Measurements from ENCODE around the gene CCDC39.

Gene CCDC39

DNA sequence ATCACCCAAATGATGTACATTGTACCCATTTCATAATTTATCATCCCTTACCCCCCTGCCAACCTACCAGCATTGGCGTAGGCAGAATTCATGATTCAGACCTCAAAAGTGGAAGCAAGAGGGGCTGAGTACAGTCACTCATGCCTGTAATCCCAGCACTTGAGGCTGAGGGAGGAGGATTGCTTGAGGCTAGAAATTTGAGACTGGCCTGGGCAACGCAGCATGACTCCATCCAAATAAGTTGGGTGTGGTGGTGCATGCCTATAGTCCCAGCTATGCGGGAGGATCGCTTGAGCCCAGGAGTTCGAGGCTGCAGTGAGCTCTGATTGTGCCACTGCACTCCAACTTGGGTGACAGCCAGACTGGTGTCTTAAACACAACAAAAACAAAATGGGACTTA, 66.9 kb downstream of the CCDC39 start:
- Histone ChIP-seq H4K8ac (ENCODE audit: low read depth, low read length) (no peak overlapping the region), H3K9me3 (replicated peaks in 1 of 2; ENCODE audit: control insufficient read depth in 2 of 2, insufficient read depth in 1 of 2, low read depth in 1 of 2, low read length in 2 of 2) (no peaks in the 10 kb centered on the region), H3K4me1 (ENCODE audit: control insufficient read depth in 2 of 2, insufficient read depth in 1 of 2, low read depth in 1 of 2, low read length in 2 of 2) (no peaks in the 10 kb centered on the region), H3K79me1 (ENCODE audit: low read depth, low read length) (no peaks in the 10 kb centered on the region), H3K9ac (ENCODE audit: low read depth, low read length, poor library complexity) (no peak overlapping the region), H3K14ac (ENCODE audit: low read length) (no peak overlapping the region), H2BK5ac (ENCODE audit: low read length) (no peak overlapping the region), H2BK15ac (ENCODE audit: low read length) (no peak overlapping the region), H2BK12ac (ENCODE audit: low read length) (no peak overlapping the region), H3K27me3 (ENCODE audit: control insufficient read depth in 3 of 3, insufficient read depth in 3 of 3, low read depth in 1 of 3, low read length in 3 of 3) (no peaks in the 10 kb centered on the region), H2AFZ (ENCODE audit: low read length) (no peak overlapping the region), H3K4me2 (ENCODE audit: insufficient read depth, low read length, poor library complexity, severe bottlenecking) (no peak overlapping the region), H3K4me3 (ENCODE audit: low read length in 2 of 2) (no peak overlapping the region), H3K36me3 (replicated peaks in 1 of 2; ENCODE audit: control insufficient read depth in 2 of 2, insufficient read depth in 2 of 2, low read length in 2 of 2) (peaks cover 9 to 74% of the 10 kb centered on the region in 2 donors), H2AK5ac (ENCODE audit: low read depth, low read length) (no peak overlapping the region), H3K4ac (ENCODE audit: low read length) (no peak overlapping the region), H3K18ac (ENCODE audit: low read length) (no peak overlapping the region), H3K23ac (ENCODE audit: low read depth, low read length, poor library complexity) (no peak overlapping the region), H3K27ac (replicated peaks; ENCODE audit: low read length) (no peak overlapping the region), H4K91ac (ENCODE audit: low read depth, low read length, poor library complexity) (no peak overlapping the region), H2BK120ac (ENCODE audit: low read depth, low read length) (no peak overlapping the region)
- no CpG with 5 or more reads among the region's 5 CpGs for WGBS, 2 donors (ENCODE audit: extremely low coverage in 2 of 2, insufficient read length in 2 of 2, insufficient replicate concordance in 1 of 2)
- no peak for DNase-seq (ENCODE audit: low spot score)

GRCh38 chr3:180611006-180611405, 68.3 kb downstream of the CCDC39 start:
- Histone ChIP-seq H3K9me3 (replicated peaks in 1 of 2; ENCODE audit: control insufficient read depth in 2 of 2, insufficient read depth in 1 of 2, low read depth in 1 of 2, low read length in 2 of 2) (no peaks in the 10 kb centered on the region), H2AK5ac (ENCODE audit: low read depth, low read length) (no peak overlapping the region), H3K4me2 (ENCODE audit: insufficient read depth, low read length, poor library complexity, severe bottlenecking) (no peak overlapping the region), H2BK120ac (ENCODE audit: low read depth, low read length) (no peak overlapping the region), H2BK5ac (ENCODE audit: low read length) (no peak overlapping the region), H2BK15ac (ENCODE audit: low read length) (no peak overlapping the region), H3K4me3 (ENCODE audit: low read length in 2 of 2) (no peak overlapping the region), H3K4me1 (ENCODE audit: control insufficient read depth in 2 of 2, insufficient read depth in 1 of 2, low read depth in 1 of 2, low read length in 2 of 2) (no peaks in the 10 kb centered on the region), H3K79me1 (ENCODE audit: low read depth, low read length) (no peaks in the 10 kb centered on the region), H3K27me3 (ENCODE audit: control insufficient read depth in 3 of 3, insufficient read depth in 3 of 3, low read depth in 1 of 3, low read length in 3 of 3) (no peaks in the 10 kb centered on the region), H3K36me3 (replicated peaks in 1 of 2; ENCODE audit: control insufficient read depth in 2 of 2, insufficient read depth in 2 of 2, low read length in 2 of 2) (peaks cover 12 to 87% of the 10 kb centered on the region in 2 donors), H3K4ac (ENCODE audit: low read length) (no peak overlapping the region), H3K9ac (ENCODE audit: low read depth, low read length, poor library complexity) (no peak overlapping the region), H4K8ac (ENCODE audit: low read depth, low read length) (no peak overlapping the region), H3K14ac (ENCODE audit: low read length) (no peak overlapping the region), H3K18ac (ENCODE audit: low read length) (no peak overlapping the region), H4K91ac (ENCODE audit: low read depth, low read length, poor library complexity) (no peak overlapping the region), H3K27ac (replicated peaks; ENCODE audit: low read length) (no peak overlapping the region), H3K23ac (ENCODE audit: low read depth, low read length, poor library complexity) (no peak overlapping the region), H2AFZ (ENCODE audit: low read length) (no peak overlapping the region), H2BK12ac (ENCODE audit: low read length) (no peak overlapping the region)
- DNase-seq (ENCODE audit: low spot score), result no peak
- no CpG with 5 or more reads among the region's 1 CpG for WGBS, 2 donors (ENCODE audit: extremely low coverage in 2 of 2, insufficient read length in 2 of 2, insufficient replicate concordance in 1 of 2)

DNA sequence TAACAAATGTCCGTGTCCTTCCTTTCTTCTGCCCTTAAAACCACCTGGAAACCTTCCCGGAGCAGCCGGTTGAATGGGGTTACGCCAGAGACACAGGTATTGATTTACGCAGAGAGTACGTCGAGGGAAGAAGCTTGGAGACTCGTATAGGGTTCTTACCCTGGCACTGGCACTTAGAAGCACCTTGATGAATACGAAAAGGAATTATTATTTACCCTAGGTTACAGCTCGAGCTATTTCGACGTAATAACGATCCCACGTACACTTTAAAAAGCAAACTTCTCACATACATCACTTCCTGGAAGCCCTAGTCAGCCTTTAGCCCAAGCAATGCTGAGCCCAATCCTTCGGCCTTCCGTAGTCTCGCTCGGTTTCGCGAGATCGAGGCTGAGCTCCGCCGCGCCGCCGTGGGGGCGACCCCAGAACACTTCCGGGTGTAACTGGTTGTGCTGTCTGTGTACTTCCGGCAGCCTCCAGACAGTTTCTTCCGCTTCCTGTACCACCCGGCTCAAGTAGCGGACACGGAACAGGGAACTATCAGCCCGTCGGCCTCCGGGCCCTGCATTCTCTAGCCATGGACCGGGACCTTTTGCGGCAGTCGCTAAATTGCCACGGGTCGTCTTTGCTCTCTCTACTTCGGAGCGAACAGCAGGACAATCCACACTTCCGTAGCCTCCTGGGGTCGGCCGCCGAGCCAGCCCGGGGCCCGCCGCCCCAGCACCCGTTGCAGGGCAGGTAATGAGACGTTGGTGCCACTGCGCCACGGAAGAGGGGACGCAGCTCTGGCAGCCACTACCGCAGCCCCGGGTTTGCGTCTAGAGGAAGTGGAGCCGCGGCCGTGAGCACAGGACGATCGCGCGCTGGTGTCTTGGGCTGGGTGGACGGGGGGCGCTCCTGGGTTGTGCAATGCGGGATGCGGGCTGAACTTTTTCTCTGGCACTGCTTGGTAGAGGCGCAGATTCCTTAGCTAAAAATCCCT, 77.3 kb downstream of the CCDC39 start, which contains the start of gene TTC14:
TSS of gene TTC14 (plus strand) at position 476 of the 979 bp plus-strand sequence. CDS start at position 575, 99 bp downstream.
- no peak within 1 kb of the TSS for H2BK12ac ChIP-seq (ENCODE audit: low read length)
- no peaks in the 10 kb centered on the region for H3K27me3 ChIP-seq (ENCODE audit: control insufficient read depth in 3 of 3, insufficient read depth in 3 of 3, low read depth in 1 of 3, low read length in 3 of 3)
- H3K9ac ChIP-seq (ENCODE audit: low read depth, low read length, poor library complexity), result peak within 1 kb of the TSS; percentile 94
- peaks cover 5% of the 10 kb centered on the region for H3K79me1 ChIP-seq (ENCODE audit: low read depth, low read length)
- no peak within 1 kb of the TSS for H2BK120ac ChIP-seq (ENCODE audit: low read depth, low read length)
- WGBS, 2 donors (ENCODE audit: extremely low coverage in 2 of 2, insufficient read length in 2 of 2, insufficient replicate concordance in 1 of 2), result no CpG with 5 or more reads among the region's 70 CpGs
- no peak within 1 kb of the TSS for H4K91ac ChIP-seq (ENCODE audit: low read depth, low read length, poor library complexity)
- H3K27ac ChIP-seq (replicated peaks; ENCODE audit: low read length), result peak within 1 kb of the TSS; percentile 71
- H2AK5ac ChIP-seq (ENCODE audit: low read depth, low read length), result no peak within 1 kb of the TSS
- H3K4ac ChIP-seq (ENCODE audit: low read length), result peak within 1 kb of the TSS; percentile 18
- H2AFZ ChIP-seq (ENCODE audit: low read length), result peak within 1 kb of the TSS; percentile 91
- no peak within 1 kb of the TSS for H2BK5ac ChIP-seq (ENCODE audit: low read length)
- peak within 1 kb of the TSS; percentile 71 for H3K4me2 ChIP-seq (ENCODE audit: insufficient read depth, low read length, poor library complexity, severe bottlenecking)
- H3K4me1 ChIP-seq (ENCODE audit: control insufficient read depth in 2 of 2, insufficient read depth in 1 of 2, low read depth in 1 of 2, low read length in 2 of 2), result peaks cover 0 to 7% of the 10 kb centered on the region in 2 donors
- H3K23ac ChIP-seq (ENCODE audit: low read depth, low read length, poor library complexity), result peak within 1 kb of the TSS; percentile 69
- H4K8ac ChIP-seq (ENCODE audit: low read depth, low read length), result no peak within 1 kb of the TSS
- H3K18ac ChIP-seq (ENCODE audit: low read length), result peak within 1 kb of the TSS; percentile 89
- H3K14ac ChIP-seq (ENCODE audit: low read length), result peak within 1 kb of the TSS; percentile 41
- peak; percentile 70 for DNase-seq (ENCODE audit: low spot score)
- H3K4me3 ChIP-seq (ENCODE audit: low read length in 2 of 2), result peak within 1 kb of the TSS; percentile 79 to 98
- no peaks in the 10 kb centered on the region for H3K9me3 ChIP-seq (replicated peaks in 1 of 2; ENCODE audit: control insufficient read depth in 2 of 2, insufficient read depth in 1 of 2, low read depth in 1 of 2, low read length in 2 of 2)
- peaks cover 6 to 39% of the 10 kb centered on the region in 2 donors for H3K36me3 ChIP-seq (replicated peaks in 1 of 2; ENCODE audit: control insufficient read depth in 2 of 2, insufficient read depth in 2 of 2, low read length in 2 of 2)
- no peak within 1 kb of the TSS for H2BK15ac ChIP-seq (ENCODE audit: low read length)

GRCh38 chr3:180600473-180600872, 78.8 kb downstream of the CCDC39 start:
- no peak overlapping the region for H3K4me3 ChIP-seq (ENCODE audit: low read length in 2 of 2)
- no peak overlapping the region for H2BK120ac ChIP-seq (ENCODE audit: low read depth, low read length)
- no peak overlapping the region for H3K27ac ChIP-seq (replicated peaks; ENCODE audit: low read length)
- H3K4me2 ChIP-seq (ENCODE audit: insufficient read depth, low read length, poor library complexity, severe bottlenecking), result no peak overlapping the region
- DNase-seq (ENCODE audit: low spot score), result no peak
- no peak overlapping the region for H2BK5ac ChIP-seq (ENCODE audit: low read length)
- no peak overlapping the region for H3K14ac ChIP-seq (ENCODE audit: low read length)
- peaks cover 0 to 7% of the 10 kb centered on the region in 2 donors for H3K4me1 ChIP-seq (ENCODE audit: control insufficient read depth in 2 of 2, insufficient read depth in 1 of 2, low read depth in 1 of 2, low read length in 2 of 2)
- no peak overlapping the region for H2BK12ac ChIP-seq (ENCODE audit: low read length)
- peaks cover 2 to 23% of the 10 kb centered on the region in 2 donors for H3K36me3 ChIP-seq (replicated peaks in 1 of 2; ENCODE audit: control insufficient read depth in 2 of 2, insufficient read depth in 2 of 2, low read length in 2 of 2)
- H2BK15ac ChIP-seq (ENCODE audit: low read length), result no peak overlapping the region
- H3K18ac ChIP-seq (ENCODE audit: low read length), result no peak overlapping the region
- H3K4ac ChIP-seq (ENCODE audit: low read length), result no peak overlapping the region
- no peak overlapping the region for H2AK5ac ChIP-seq (ENCODE audit: low read depth, low read length)
- peaks cover 5% of the 10 kb centered on the region for H3K79me1 ChIP-seq (ENCODE audit: low read depth, low read length)
- H3K9ac ChIP-seq (ENCODE audit: low read depth, low read length, poor library complexity), result no peak overlapping the region
- WGBS, 2 donors (ENCODE audit: extremely low coverage in 2 of 2, insufficient read length in 2 of 2, insufficient replicate concordance in 1 of 2), result no CpG with 5 or more reads among the region's 15 CpGs
- H4K8ac ChIP-seq (ENCODE audit: low read depth, low read length), result no peak overlapping the region
- no peaks in the 10 kb centered on the region for H3K27me3 ChIP-seq (ENCODE audit: control insufficient read depth in 3 of 3, insufficient read depth in 3 of 3, low read depth in 1 of 3, low read length in 3 of 3)
- no peak overlapping the region for H3K23ac ChIP-seq (ENCODE audit: low read depth, low read length, poor library complexity)
- H2AFZ ChIP-seq (ENCODE audit: low read length), result no peak overlapping the region
- no peak overlapping the region for H4K91ac ChIP-seq (ENCODE audit: low read depth, low read length, poor library complexity)
- no peaks in the 10 kb centered on the region for H3K9me3 ChIP-seq (replicated peaks in 1 of 2; ENCODE audit: control insufficient read depth in 2 of 2, insufficient read depth in 1 of 2, low read depth in 1 of 2, low read length in 2 of 2)
